ENCODE measurements around the gene GABARAPL1.

Gene GABARAPL1

DNA sequence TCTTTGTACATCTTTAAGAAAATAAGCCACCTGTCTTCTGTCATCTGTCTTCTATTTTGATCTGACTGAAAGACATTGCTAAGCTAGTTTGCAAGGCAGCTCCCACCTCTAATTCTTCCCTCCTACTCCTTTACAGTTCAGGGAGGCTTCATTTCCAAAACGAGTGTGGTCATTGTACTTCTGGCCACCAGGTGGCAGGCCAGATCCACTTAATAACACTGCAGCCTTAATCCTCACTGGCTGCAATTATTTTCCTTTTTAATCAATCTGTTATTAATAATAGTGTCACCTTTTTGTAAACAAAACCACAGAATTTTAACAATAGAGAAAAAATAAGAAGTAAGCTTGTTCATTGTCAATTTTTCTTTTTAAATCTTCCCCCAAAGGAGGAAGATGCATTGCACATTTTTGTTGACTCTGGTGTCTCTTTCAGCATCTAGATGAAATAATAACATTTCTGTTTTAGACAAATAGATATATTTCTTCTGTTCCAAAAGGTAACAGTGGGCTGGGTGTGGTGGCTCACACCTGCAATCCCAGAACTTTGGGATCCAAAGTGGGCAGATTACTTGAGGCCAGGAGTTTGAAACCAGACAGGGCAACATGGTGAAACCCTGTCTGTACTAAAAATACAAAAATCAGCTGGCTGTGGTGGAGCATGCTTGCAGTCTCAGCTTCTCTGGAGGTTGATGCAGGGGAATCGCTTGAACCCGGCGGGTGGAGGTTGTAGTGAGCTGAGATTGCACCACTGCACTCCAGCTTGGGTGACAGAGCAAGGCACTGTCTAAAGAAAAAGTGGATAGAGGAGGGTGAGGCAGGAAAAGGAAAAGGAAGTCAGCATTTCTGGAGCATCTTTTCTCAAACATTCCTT lies 23.3 kb downstream of the GABARAPL1 start:
- DNase-seq = peak; percentile 27

DNA sequence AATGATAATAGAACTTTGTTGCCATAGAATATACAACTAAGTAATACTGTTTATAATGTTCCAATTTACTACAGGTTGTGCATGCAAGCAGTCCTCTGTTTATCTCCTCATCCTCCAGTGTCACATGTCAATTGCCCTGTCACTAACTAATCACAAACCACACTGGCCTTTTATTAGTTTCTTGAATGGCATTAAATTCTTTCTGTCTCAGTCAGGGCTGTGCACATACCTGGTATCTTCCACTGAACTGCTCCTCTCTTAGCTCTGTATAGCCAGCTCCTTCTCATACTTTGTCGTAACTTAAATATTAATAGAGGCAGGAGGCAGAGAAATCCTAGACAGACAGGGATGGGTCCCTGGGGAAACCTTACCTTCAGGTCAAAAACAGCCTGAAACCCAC lies 24.0 kb downstream of the GABARAPL1 start:
- no peak for DNase-seq

DNA sequence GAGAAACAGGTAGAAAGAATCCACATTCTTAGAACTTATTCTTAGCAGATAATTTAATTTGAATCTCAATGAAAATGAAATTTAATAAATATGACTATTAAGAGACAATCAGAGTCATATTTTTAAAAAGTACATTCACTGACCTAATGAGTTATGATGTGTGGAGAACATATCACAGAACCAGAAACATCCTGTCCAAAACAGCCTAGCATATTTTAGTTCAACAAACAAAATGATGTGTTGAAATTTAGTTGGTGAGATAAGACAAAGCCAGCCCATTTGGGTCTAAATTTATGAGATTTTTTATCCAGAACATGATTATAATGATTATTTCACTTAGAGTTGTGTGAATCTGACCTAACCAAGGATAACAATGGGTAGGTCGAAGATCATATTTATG lies 25.8 kb downstream of the GABARAPL1 start:
- no peak for DNase-seq

DNA sequence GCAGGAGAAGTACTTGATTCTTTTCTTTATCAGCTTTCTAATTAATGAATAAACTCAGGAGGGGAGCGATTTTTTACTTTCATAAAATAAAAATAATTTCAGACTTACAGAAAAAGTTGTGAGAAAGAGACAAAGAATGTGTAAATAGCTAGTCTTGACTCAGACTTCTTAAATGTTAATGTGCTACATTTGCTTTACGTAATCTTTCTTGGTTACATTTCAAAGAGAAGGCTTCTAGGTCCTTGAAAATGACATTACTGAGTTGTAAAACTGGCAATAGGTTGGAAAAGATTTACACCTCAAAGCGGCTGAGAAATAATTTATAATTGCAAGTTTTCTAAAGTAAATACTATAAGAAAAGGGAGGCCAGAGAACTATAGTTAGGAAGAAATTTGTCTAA lies 28.6 kb downstream of the GABARAPL1 start:
- no peak for DNase-seq

DNA sequence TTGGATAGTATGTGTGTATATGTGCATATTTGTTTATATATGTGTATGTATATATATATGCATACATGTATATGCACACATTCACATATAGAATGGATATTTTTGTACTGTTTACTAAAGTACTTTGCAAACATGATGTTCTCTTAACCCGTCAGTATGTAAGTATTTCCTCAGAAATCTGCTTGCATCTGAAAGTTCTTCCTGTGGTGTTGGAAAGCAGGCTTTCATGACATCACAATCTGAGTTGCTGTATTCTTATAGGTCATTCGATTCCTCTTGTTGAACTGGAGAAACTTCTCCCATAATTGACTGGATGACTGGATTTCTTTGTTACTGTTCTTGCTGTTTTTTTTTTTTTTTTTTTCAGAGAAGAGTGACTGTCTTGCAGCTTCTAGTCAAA lies 29.1 kb downstream of the GABARAPL1 start:
- no peak for DNase-seq

DNA sequence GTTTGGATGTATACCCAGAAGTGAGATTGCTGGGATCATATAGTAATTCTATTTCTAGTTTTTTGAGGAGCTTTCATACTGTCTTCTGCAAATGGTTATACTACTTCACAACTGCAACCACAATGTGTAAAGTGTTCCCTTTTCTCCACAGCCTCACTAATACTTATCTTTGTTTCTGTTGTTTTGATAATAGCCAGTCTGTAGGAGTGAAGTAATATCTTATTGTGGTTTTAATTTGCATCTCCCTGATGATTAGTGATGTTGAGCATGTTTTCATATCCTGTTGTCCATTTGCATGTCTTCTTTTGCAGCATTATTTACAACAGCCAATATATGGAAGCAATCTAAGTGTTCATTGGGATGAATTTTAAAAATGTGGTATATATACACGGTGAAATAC lies 29.9 kb downstream of the GABARAPL1 start:
- no peak for DNase-seq

DNA sequence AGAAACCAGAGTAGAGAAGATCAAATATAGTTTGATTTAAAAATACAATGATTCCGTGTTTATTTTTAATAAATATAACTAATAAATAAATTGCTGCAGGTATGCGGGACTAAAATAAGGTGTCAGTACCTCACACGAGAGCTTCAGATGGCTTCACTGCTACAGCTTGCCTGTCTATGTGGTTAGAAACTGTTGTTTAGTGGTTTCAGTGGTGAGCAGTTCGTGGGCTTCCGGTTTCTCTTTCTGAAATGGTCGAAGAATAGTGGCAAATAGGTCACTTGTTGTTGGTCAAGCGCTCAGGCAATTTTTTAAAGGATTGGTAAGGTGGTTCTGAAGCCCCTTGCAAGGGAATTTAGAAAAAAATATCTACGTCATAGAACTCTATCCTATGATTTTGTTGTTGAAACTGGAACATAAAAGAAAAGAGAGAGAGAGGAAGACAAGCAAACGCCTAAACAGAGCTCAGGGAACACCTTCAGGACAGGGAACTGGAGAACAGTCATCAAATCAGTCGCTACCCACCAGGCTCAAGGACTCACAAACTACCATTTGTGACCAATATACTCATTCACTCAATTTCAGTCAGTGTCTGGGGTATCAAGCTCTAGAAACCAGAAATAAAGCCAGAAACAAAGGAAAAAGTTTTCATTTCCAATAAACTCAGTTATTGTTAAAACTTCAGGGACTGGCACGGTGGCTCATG lies 31.3 kb downstream of the GABARAPL1 start:
- no peak for DNase-seq

DNA sequence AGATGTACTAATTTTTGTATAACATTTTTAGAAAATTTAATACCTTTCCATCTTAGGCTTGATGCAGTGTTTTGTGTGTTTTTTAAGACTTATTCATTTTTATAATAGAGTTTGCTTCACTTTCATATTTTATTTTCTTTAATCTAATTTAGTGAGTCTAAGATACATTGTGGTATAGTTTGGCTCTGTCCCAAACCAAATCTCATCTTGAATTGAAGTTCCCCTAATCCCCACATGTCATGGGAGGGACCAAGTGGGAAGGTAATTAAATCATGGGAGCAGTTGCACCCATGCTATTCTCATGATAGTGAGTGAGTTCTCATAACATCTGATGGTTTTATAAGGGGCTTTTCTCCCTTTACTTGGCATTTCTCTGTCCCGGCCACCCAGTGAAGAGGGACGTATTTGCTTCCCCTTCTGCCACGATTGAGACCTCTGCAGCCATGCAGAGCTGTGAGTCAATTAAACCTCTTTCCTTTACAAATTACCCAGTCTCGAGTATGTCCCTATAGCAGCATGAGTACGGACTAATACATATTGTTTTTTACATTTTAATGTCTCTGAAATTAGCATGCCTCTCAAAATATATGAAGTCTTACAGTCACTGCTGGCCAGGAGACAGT lies 34.9 kb downstream of the GABARAPL1 start:
- no peak for DNase-seq

DNA sequence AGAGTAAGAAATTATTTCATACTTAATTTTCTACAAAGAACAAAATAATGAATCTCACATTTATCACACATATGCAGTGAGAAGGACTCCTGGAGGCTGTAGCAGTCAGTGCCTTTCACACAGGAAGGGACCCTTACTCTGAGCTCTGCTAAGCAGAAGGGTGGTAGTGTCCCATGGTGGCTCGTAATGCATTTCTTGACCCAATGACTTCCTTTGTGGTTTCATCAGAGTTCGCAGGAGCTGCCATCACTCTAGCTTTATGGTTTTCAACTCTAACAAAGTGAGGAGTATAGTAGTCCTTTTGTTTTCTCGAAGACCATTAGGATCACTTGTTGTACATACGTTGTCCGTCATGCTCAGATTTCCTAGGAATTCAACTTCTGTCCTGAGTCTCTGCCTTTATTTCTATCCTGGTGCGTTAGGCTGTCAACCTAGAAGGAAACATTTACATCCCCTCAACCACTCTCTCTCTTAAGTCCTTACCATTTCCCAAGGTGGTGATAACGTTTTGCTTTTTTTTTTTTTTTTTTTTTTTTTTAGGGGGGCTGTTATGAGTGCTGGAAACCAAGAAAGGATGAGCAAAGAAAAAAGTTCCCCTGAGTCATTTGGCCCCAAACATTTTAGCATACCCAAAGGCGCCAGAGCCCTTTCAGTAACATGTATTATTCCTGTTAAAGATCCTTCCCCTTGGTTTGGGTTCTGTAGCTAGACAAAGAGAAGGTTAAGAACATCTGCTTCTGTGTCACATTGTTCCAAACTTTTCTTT lies 37.2 kb downstream of the GABARAPL1 start:
- DNase-seq = no peak

DNA sequence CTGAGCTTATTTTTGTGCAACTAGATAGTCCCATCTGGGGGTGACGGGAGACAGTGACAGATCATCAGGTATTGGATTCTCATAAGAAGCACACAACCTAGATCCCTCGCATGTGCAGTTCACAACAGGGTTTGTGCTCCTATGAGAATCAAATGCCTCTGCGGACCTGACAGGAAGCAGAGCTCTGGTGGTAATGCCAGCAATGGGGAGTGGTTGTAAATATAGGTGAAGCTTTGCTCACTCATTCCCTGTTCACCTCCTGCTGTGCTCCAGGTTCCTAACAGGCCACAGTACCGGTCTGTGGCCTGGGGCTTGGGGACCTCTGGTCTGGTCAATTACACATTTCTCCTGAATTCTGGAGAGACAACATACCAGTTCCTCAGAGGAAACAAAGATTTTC lies 39.0 kb downstream of the GABARAPL1 start:
- DNase-seq = no peak

DNA sequence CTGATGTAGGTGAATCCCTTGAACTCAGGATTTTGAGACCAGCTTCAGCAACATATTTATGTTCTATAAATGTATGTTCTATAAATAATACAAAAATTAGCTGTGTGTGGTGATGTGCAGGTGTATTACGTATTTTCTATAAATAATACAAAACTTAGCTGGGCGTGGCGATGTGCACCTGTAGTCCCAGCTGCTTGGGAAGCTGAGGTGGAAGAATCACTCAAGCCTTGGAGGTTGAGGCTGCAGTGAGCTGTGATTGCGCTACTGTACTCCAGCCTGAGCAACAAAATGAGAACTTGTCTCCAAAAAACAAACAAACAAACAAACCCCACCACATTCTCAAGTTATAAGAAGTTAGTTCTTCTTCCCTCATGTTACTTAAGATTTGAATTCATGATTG lies 39.5 kb downstream of the GABARAPL1 start:
- no peak for DNase-seq

DNA sequence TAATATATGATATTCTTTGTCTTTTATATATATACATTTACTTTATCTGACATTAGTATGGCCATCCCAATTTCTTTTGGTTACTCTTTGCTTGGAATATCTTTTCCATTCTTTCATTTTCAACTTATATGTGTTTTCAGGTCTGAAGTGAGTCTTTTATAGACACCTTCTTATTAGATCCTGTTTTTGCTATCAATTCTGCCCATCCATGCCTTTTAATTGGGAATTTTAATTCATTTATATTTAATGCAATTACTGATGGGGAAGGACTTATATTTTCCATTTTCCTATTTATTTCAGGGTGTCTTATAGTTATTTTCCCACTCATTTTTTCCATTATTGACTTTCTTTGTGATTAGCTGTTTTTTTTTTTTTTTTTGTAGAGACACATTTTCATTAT lies 43.4 kb downstream of the GABARAPL1 start:
- DNase-seq = no peak

DNA sequence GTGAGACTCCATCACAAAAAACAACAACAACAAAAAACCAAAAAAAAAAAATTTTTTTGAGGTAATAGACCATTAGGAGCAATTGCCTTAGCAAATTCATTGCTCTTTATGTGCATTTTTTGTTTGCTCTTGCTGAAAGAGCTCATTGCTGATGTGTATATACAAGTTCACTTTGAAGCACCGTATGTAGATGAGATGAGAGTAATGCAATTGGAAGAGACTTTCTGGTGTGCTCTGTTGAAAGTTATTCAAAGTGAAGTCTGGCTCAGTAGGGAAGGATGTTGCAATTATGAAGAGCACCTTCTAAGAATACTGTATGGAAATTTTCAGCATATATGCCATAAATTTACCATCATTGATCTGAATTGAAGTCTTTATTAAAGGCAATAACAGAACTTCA lies 48.2 kb downstream of the GABARAPL1 start:
- DNase-seq = no peak

DNA sequence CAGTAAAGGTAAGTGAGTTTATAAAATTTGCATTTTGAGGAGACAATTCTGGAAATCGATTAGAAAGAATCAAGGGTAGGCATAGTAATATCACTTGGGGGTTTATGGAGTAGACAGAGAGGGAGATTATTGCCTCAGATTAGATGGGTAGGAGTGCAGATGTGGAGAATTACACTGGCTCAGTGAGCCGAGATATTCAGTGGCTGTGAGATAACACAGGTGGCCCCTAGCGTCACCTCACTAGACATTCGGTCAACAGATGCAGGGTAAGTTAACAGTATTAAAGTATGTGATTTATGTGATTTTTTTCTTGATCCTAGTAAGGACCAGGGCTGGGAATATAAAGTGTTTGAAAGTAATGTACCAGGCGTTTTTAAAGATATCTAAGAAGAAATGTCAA lies 55.4 kb downstream of the GABARAPL1 start:
- no peak for DNase-seq

DNA sequence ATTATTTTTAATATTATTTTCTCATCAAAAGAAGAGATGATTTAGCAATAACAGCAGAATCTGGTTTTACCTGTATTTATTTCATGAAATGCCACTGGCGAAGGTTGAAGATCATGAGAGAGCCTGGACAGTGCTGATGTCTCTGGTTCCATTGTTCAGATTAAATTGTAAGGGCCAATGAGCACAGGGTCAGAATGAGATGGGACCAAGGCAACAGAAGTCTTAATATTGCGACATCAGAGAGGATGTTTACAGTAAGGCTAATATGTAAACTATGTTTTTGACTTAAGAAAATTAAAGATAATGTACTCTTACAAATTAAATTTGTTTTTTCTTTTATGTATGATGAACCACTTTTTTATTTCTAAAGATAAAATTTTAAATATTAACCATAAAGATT lies 59.8 kb downstream of the GABARAPL1 start:
- DNase-seq = no peak

Measured in effector CD4-positive, alpha-beta T cell (primary cell).